ENCODE data around the gene ISOC2.

Gene ISOC2

DNA sequence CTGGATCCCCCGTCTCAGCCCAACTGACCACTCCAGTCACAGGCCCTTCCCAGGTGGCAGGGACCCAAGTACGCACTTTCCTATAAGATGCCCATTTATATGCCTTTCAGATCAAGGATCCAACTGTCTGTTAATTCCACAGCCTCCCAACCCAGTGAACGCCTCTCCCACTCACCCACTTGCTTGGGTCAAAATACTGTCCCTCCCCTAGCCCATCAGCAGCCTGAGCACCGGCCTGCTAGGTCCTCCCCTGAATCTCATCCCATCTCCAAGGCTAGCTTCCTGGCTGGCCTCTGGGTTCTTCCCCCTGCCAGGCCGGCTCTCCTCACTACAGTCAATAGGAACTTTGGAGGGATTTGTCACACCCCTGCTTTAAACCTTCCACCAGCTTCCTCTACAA, 55.8 kb downstream of the ISOC2 start:
- DNase-seq (ENCODE audit: low read depth) = no peak
- H3K4me3 ChIP-seq (ENCODE audit: low read depth, low read length) = peak overlapping the region; percentile 85
- TF ChIP-seq, protein P1, sequence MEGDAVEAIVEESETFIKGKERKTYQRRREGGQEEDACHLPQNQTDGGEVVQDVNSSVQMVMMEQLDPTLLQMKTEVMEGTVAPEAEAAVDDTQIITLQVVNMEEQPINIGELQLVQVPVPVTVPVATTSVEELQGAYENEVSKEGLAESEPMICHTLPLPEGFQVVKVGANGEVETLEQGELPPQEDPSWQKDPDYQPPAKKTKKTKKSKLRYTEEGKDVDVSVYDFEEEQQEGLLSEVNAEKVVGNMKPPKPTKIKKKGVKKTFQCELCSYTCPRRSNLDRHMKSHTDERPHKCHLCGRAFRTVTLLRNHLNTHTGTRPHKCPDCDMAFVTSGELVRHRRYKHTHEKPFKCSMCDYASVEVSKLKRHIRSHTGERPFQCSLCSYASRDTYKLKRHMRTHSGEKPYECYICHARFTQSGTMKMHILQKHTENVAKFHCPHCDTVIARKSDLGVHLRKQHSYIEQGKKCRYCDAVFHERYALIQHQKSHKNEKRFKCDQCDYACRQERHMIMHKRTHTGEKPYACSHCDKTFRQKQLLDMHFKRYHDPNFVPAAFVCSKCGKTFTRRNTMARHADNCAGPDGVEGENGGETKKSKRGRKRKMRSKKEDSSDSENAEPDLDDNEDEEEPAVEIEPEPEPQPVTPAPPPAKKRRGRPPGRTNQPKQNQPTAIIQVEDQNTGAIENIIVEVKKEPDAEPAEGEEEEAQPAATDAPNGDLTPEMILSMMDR (IDR thresholded peaks at IDR 0.05; ENCODE audit: insufficient read depth, low read depth, low read length, missing control alignments) = no peak
